ENCODE data around the gene PALD1. TPM values are rescaled to one million over a fixed set of nuclear protein-coding genes. Genes with fewer than 3 reads are reported as not detected.

Gene PALD1
- total and polyA plus RNA-seq, 2 experiments from 2014 or later: 11.9 to 58.2 TPM

DNA sequence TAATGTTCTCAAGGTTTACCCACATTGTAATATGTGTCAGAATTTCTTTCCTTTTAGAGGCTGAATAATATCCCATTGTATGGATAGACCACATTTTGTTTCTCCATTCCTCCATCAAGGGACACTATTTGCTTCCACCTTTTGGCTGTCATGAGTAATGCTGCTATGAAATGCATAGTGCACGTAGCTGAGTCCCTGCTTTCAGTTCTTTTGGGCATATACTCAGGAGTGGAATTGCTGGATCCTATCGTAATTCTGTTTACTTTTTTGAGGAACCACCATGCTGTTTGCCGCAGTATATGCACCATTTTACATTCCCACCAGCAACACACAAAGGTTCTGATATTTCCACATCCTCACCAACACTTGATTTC, 64.0 kb downstream of the PALD1 start:
- no peaks in the 10 kb centered on the region for H4K20me1 ChIP-seq (replicated peaks; ENCODE audit: insufficient read depth)
- H3K9me3 Mint-ChIP-seq: no peaks in the 10 kb centered on the region
- H3K4me3 Mint-ChIP-seq: no peak overlapping the region
- no peaks in the 10 kb centered on the region for H3K79me2 ChIP-seq (replicated peaks; ENCODE audit: insufficient read depth)
- H3K4me1 ChIP-seq (ENCODE audit: insufficient read depth): peaks cover under 1% of the 10 kb centered on the region; the same call in 1 of the 2 replicates
- H3K36me3 ChIP-seq (ENCODE audit: insufficient read depth): peaks cover 4% of the 10 kb centered on the region; the same call in 1 of the 2 replicates
- no peaks in the 10 kb centered on the region for H3K27me3 ChIP-seq (ENCODE audit: insufficient read depth)
- H3K4me2 ChIP-seq: no peak overlapping the region
- H3K9me2 ChIP-seq (ENCODE audit: insufficient read depth): no peaks in the 10 kb centered on the region
- peaks cover 6% of the 10 kb centered on the region; the same call in 2 of the 3 replicates for H3K36me3 Mint-ChIP-seq (ENCODE audit: low read depth)
- H3K4me1 Mint-ChIP-seq: peaks cover 3% of the 10 kb centered on the region; the same call in 2 of the 3 replicates
- TF ChIP-seq, protein P1, sequence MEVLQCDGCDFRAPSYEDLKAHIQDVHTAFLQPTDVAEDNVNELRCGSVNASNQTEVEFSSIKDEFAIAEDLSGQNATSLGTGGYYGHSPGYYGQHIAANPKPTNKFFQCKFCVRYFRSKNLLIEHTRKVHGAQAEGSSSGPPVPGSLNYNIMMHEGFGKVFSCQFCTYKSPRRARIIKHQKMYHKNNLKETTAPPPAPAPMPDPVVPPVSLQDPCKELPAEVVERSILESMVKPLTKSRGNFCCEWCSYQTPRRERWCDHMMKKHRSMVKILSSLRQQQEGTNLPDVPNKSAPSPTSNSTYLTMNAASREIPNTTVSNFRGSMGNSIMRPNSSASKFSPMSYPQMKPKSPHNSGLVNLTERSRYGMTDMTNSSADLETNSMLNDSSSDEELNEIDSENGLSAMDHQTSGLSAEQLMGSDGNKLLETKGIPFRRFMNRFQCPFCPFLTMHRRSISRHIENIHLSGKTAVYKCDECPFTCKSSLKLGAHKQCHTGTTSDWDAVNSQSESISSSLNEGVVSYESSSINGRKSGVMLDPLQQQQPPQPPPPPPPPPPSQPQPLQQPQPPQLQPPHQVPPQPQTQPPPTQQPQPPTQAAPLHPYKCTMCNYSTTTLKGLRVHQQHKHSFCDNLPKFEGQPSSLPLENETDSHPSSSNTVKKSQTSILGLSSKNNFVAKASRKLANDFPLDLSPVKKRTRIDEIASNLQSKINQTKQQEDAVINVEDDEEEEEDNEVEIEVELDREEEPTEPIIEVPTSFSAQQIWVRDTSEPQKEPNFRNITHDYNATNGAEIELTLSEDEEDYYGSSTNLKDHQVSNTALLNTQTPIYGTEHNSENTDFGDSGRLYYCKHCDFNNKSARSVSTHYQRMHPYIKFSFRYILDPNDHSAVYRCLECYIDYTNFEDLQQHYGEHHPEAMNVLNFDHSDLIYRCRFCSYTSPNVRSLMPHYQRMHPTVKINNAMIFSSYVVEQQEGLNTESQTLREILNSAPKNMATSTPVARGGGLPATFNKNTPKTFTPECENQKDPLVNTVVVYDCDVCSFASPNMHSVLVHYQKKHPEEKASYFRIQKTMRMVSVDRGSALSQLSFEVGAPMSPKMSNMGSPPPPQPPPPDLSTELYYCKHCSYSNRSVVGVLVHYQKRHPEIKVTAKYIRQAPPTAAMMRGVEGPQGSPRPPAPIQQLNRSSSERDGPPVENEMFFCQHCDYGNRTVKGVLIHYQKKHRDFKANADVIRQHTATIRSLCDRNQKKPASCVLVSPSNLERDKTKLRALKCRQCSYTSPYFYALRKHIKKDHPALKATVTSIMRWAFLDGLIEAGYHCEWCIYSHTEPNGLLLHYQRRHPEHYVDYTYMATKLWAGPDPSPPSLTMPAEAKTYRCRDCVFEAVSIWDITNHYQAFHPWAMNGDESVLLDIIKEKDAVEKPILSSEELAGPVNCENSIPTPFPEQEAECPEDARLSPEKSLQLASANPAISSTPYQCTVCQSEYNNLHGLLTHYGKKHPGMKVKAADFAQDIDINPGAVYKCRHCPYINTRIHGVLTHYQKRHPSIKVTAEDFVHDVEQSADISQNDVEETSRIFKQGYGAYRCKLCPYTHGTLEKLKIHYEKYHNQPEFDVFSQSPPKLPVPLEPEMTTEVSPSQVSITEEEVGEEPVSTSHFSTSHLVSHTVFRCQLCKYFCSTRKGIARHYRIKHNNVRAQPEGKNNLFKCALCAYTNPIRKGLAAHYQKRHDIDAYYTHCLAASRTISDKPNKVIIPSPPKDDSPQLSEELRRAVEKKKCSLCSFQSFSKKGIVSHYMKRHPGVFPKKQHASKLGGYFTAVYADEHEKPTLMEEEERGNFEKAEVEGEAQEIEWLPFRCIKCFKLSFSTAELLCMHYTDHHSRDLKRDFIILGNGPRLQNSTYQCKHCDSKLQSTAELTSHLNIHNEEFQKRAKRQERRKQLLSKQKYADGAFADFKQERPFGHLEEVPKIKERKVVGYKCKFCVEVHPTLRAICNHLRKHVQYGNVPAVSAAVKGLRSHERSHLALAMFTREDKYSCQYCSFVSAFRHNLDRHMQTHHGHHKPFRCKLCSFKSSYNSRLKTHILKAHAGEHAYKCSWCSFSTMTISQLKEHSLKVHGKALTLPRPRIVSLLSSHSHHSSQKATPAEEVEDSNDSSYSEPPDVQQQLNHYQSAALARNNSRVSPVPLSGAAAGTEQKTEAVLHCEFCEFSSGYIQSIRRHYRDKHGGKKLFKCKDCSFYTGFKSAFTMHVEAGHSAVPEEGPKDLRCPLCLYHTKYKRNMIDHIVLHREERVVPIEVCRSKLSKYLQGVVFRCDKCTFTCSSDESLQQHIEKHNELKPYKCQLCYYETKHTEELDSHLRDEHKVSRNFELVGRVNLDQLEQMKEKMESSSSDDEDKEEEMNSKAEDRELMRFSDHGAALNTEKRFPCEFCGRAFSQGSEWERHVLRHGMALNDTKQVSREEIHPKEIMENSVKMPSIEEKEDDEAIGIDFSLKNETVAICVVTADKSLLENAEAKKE (CRISPR knock-in tag; IDR thresholded peaks at IDR 0.05): no peak
- no peaks in the 10 kb centered on the region for H3F3A ChIP-seq (replicated peaks; ENCODE audit: low read depth)
- H3K4me3 ChIP-seq: no peak overlapping the region
- H3K27ac Mint-ChIP-seq: no peak overlapping the region
- no peak overlapping the region for H2AFZ ChIP-seq
- DNase-seq (ENCODE audit: low spot score) (no peak), ATAC-seq (no peak)
- peaks cover 9% of the 10 kb centered on the region for H3K27me3 Mint-ChIP-seq (ENCODE audit: insufficient read depth, low read depth, poor library complexity)
- H3K27ac ChIP-seq (ENCODE audit: low read depth): no peak overlapping the region

DNA sequence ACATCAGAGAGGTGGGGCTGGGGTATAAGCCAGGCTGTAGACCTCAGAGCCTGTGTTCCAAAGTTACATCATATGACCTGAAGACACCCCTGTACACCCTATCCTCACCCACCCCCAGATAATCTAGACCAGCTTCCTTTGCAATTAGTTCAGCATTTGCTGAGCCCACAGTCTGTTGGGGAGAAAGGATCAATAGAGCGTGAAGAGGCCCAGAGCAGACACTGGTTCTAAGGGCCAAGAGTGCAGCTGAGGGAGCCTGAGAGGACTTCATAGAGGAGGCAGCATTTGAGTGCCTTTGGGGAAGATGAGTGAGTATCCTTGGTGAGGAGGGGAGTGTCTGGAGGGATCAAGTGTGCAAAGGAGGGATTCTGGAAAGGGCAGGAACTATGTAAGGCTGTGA, 65.3 kb downstream of the PALD1 start:
- no peak for DNase-seq (ENCODE audit: low spot score)
- Histone ChIP-seq H3K4me2 (no peak overlapping the region), H3K4me3 (no peak overlapping the region), H4K20me1 (replicated peaks; ENCODE audit: insufficient read depth) (no peaks in the 10 kb centered on the region), H3F3A (replicated peaks; ENCODE audit: low read depth) (no peaks in the 10 kb centered on the region), H3K27me3 (ENCODE audit: insufficient read depth) (no peaks in the 10 kb centered on the region), H3K27ac (ENCODE audit: low read depth) (no peak overlapping the region), H3K36me3 (ENCODE audit: insufficient read depth) (peaks cover 4% of the 10 kb centered on the region; the same call in 1 of the 2 replicates), H2AFZ (no peak overlapping the region), H3K9me2 (ENCODE audit: insufficient read depth) (no peaks in the 10 kb centered on the region), H3K4me1 (ENCODE audit: insufficient read depth) (no peaks in the 10 kb centered on the region), H3K79me2 (replicated peaks; ENCODE audit: insufficient read depth) (no peaks in the 10 kb centered on the region)
- peaks cover 9% of the 10 kb centered on the region for H3K27me3 Mint-ChIP-seq (ENCODE audit: insufficient read depth, low read depth, poor library complexity)
- H3K4me3 Mint-ChIP-seq: no peak overlapping the region
- no peak overlapping the region for H3K27ac Mint-ChIP-seq
- no peaks in the 10 kb centered on the region for H3K9me3 Mint-ChIP-seq
- H3K36me3 Mint-ChIP-seq (ENCODE audit: low read depth): peaks cover 6% of the 10 kb centered on the region; the same call in 2 of the 3 replicates
- ATAC-seq: no peak
- H3K4me1 Mint-ChIP-seq: no peaks in the 10 kb centered on the region; the same call in 2 of the 3 replicates
- TF ChIP-seq EZH2 (IDR thresholded peaks at IDR 0.05; ENCODE audit: low read depth, unreplicated experiment) (no peak), ZNF114 (CRISPR knock-in tag; IDR thresholded peaks at IDR 0.05) (no peak), POLR2AphosphoS5 (IDR thresholded peaks at IDR 0.05; ENCODE audit: low read depth) (no peak), NANOG (IDR thresholded peaks at IDR 0.05; ENCODE audit: borderline replicate concordance) (no peak), CREB1 (CRISPR knock-in tag; IDR thresholded peaks at IDR 0.05; ENCODE audit: low read depth) (no peak), ZNF331 (CRISPR knock-in tag; IDR thresholded peaks at IDR 0.05; ENCODE audit: low read depth) (no peak)
- TF ChIP-seq, protein P2, sequence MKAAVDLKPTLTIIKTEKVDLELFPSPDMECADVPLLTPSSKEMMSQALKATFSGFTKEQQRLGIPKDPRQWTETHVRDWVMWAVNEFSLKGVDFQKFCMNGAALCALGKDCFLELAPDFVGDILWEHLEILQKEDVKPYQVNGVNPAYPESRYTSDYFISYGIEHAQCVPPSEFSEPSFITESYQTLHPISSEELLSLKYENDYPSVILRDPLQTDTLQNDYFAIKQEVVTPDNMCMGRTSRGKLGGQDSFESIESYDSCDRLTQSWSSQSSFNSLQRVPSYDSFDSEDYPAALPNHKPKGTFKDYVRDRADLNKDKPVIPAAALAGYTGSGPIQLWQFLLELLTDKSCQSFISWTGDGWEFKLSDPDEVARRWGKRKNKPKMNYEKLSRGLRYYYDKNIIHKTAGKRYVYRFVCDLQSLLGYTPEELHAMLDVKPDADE (IDR thresholded peaks at IDR 0.05): no peak
- TF ChIP-seq, protein P3, sequence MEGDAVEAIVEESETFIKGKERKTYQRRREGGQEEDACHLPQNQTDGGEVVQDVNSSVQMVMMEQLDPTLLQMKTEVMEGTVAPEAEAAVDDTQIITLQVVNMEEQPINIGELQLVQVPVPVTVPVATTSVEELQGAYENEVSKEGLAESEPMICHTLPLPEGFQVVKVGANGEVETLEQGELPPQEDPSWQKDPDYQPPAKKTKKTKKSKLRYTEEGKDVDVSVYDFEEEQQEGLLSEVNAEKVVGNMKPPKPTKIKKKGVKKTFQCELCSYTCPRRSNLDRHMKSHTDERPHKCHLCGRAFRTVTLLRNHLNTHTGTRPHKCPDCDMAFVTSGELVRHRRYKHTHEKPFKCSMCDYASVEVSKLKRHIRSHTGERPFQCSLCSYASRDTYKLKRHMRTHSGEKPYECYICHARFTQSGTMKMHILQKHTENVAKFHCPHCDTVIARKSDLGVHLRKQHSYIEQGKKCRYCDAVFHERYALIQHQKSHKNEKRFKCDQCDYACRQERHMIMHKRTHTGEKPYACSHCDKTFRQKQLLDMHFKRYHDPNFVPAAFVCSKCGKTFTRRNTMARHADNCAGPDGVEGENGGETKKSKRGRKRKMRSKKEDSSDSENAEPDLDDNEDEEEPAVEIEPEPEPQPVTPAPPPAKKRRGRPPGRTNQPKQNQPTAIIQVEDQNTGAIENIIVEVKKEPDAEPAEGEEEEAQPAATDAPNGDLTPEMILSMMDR (conservative IDR thresholded peaks at IDR 0.05; ENCODE audit: low read depth in 2 of 2): no peak
- TF ChIP-seq, protein P4, sequence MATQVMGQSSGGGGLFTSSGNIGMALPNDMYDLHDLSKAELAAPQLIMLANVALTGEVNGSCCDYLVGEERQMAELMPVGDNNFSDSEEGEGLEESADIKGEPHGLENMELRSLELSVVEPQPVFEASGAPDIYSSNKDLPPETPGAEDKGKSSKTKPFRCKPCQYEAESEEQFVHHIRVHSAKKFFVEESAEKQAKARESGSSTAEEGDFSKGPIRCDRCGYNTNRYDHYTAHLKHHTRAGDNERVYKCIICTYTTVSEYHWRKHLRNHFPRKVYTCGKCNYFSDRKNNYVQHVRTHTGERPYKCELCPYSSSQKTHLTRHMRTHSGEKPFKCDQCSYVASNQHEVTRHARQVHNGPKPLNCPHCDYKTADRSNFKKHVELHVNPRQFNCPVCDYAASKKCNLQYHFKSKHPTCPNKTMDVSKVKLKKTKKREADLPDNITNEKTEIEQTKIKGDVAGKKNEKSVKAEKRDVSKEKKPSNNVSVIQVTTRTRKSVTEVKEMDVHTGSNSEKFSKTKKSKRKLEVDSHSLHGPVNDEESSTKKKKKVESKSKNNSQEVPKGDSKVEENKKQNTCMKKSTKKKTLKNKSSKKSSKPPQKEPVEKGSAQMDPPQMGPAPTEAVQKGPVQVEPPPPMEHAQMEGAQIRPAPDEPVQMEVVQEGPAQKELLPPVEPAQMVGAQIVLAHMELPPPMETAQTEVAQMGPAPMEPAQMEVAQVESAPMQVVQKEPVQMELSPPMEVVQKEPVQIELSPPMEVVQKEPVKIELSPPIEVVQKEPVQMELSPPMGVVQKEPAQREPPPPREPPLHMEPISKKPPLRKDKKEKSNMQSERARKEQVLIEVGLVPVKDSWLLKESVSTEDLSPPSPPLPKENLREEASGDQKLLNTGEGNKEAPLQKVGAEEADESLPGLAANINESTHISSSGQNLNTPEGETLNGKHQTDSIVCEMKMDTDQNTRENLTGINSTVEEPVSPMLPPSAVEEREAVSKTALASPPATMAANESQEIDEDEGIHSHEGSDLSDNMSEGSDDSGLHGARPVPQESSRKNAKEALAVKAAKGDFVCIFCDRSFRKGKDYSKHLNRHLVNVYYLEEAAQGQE (IDR thresholded peaks at IDR 0.05; ENCODE audit: unreplicated experiment): no peak
